GM21576 (cell line): ENCODE data around the gene CASQ1.

Experiments used
- ATAC-seq: cut with Tn5 transposase; IDR thresholded peaks from one replicate; pipeline ENCODE4 v1.9.1; 2021; ENCODE audit warnings: mild to moderate bottlenecking, moderate library complexity; ENCODE audit not compliant: unreplicated experiment

CASQ1 gene

GRCh38 chr1:160168016-160168415 lies 22.4 kb upstream of the CASQ1 start:
- no peak for ATAC-seq

GRCh38 chr1:160168609-160169369 lies 21.6 kb upstream of the CASQ1 start:
- ATAC-seq = no peak

- peak; percentile 57 for ATAC-seq
Measured at GRCh38 chr1:160169553-160170399, 20.6 kb upstream of the CASQ1 start.

DNA sequence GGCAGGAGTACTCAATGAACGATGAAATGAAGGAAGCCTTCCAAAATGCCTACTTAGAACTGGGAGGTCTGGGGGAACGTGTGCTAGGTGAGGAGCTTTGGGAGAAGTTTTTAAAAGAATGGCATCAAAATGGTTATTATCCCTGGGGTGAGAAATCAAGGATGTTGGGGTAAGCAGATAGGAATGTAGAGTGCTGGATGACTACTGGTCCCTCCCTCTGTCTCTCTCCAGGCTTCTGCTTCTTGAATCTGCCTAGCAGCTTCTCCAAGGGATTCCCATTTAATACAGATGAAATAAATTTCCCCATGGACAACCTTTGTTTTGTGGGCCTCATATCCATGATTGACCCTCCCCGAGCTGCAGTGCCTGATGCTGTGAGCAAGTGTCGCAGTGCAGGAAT lies 19.0 kb upstream of the CASQ1 start:
- ATAC-seq = no peak

DNA sequence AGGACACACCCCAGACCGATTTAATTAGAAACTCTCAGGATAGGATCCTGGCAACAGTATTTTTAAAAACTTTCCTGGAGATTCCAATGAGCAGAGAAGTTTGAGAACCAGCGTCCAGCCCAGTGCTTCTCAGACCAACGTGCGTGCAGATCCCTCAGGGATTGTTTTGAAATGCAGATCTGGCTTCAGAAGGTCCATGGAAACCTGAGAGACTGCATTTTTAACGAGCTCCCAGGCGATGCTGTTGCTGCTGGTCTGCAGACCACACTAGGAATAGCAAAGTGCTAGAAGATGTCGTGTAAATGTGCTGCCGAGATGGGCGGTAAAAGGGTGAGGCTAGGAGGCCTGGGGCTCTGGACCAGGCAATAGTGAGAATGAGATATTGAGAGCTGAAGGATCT lies 18.4 kb upstream of the CASQ1 start:
- no peak for ATAC-seq

- no peak for ATAC-seq
Measured at GRCh38 chr1:160177231-160177630, 13.1 kb upstream of the CASQ1 start.

- no peak for ATAC-seq
Measured at GRCh38 chr1:160177667-160178066, 12.7 kb upstream of the CASQ1 start.

GRCh38 chr1:160178731-160179130 lies 11.6 kb upstream of the CASQ1 start:
- no peak for ATAC-seq

DNA sequence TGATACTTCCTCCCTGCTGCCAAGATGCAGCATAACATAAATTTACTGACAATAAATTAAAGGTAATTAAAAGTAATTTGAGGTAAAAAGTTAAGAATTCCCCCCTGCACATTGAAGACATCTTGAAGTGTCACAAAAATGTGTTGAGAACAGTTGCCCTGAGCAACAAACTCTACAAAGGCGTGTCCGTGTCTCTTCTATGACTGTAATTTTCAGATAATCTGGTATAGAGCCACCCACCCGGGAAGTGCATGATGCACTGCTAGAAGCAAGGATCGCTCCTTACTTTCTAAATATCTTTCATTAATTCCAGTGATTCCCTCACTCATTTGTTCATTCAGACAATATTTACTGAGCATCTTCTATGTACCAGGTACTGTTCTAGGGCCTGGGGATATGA lies 11.0 kb upstream of the CASQ1 start:
- no peak for ATAC-seq

GRCh38 chr1:160186246-160186645 lies 4.1 kb upstream of the CASQ1 start:
- no peak for ATAC-seq

DNA sequence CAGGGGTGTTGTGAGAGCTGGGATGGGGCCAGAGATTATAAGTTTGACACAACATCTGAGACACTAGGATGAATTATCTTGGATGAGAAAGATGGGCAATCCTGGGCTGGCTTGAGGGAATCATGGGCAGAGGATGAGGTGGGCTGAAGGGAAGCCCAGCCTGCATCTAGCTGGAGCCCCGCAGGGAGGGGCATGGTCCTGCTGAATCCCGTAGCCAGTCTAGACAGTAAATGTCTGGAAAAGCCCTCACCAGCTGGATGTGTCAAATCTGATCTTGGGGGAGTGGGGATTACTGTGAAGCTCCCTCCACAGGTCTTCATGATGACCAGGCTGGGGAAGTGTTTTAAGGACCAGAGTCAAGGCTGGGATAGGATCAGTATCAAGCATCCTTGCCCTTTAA lies 3.6 kb upstream of the CASQ1 start:
- ATAC-seq = no peak

- ATAC-seq = no peak
Measured at GRCh38 chr1:160187407-160187806, 3.0 kb upstream of the CASQ1 start.

GRCh38 chr1:160188341-160188740 lies 2.0 kb upstream of the CASQ1 start:
- no peak for ATAC-seq

DNA sequence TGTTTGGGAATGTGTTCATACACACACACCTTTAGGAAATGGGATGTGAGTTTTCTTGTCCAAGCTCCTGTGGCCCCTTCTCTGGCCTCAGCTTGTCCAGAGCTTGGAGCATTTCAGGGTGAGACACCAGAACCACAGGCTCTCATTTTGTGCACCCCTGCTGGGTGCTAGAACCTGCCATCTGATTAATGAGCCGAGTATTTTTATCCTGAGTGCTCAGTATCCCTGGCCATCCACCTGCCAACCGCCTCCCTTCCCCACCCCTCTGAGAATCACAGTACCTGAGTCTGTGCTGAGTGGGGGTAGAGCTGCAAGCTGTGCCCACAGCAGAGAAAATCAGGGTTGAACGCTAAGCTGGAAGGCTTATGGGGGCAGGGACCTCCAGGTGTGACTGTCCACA lies 1.4 kb downstream of the CASQ1 start:
- no peak for ATAC-seq

GRCh38 chr1:160192234-160192633 lies 1.9 kb downstream of the CASQ1 start:
- no peak for ATAC-seq

- no peak for ATAC-seq
Measured at GRCh38 chr1:160193091-160193819, 2.9 kb downstream of the CASQ1 start.

DNA sequence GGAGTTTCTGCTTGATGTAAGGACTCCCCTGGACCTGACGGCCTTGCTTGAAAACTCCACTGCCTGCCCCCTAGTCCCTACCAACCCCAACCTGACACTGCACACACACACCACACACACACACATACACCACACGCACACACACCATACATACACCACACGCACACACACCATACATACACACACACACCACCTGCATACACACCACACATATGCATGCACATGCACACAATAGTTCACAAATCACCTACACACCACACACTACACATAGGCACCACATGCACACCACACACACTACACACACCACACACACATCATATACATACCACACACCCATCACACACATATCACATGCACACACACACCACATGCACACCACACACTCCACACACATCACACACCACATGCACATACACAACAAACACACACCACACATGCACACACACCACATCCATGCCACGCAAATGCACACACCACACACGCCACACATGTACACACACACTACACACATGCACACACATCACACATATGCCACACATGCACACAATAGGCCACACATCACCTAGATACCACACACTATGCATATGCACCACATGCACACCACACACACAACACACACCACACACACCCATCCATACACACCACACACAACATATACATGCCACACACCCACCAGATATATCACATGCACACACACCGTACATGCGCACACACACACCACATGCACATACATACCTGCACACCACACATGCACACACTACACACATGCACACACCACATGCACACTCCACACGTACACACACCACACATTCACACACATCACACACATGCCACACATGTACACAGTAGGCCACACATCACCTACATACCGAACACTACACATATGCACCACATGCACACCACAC lies 3.7 kb downstream of the CASQ1 start:
- ATAC-seq = no peak

GRCh38 chr1:160194737-160195059 lies 4.3 kb downstream of the CASQ1 start:
- ATAC-seq = no peak

DNA sequence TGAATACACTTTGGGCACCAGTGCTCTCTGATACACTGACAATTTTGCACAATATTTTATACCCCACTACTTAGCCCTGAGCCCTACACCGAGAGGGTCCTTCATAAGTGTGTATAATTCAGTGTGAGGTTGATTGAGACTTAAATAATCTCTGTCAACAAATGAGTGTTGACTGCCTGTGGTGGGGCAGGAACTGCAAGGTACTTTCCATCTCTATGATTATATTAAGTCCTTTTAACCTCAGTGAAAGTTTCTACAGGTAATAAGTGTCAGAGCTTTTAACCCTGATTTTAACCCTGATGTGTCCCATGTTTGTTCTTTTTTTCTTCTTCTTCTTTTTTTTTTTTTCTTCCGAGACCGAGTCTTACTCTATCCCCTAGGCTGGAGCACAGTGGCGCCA lies 5.8 kb downstream of the CASQ1 start:
- ATAC-seq = no peak

- ATAC-seq = no peak
Measured at GRCh38 chr1:160197231-160197630, 6.9 kb downstream of the CASQ1 start.

- no peak for ATAC-seq
Measured at GRCh38 chr1:160200786-160201185, 10.4 kb downstream of the CASQ1 start.
